SK-N-MC (cell line): ENCODE measurements around the gene FHIT.

Source experiments
- EZH2 ChIP-seq: fragments of 200-600 bp; sonication (generic); IDR thresholded peaks from one replicate; pipeline ENCODE4 v1.6.1; 2017; ENCODE audit warnings: antibody characterized with exemption
- POLR2AphosphoS5 ChIP-seq: IDR thresholded peaks from 2 replicates; pipeline ENCODE4 v1.6.1; 2012; ENCODE audit warnings: mild to moderate bottlenecking, low read depth, low read length, borderline replicate concordance

DNA sequence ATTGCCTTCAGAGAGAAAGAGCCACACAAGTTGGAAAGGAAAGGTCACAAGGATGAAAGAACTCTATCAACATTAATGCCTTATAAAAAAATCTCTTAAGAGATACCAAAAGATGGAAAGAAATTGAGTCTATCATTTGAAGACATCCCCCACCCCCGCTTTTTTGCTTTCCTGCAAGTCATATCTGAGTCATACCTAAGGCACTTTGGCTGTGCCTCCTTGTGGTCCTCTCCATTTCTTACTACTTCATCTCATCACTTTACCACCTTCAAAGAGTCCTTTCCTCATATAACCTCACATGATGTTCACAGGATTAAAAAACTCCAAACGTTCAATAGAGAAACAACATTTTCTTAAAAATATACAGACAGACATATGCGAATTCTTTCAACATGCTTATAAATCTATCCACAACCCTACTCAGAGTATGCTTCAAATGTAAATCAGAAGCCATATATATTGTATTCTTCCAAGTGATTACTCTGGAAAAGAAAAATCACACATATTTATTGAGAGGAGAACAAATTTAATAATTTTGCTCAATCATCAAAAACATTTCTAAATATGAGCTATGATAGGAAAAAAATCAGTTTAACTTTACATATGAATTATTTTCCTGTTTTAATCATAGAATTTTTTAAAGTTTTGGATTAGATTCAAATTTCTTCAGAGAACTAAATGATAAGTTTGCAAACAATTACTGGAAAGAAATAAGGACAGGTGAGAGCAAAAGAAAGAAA lies 1197.6 kb downstream of the FHIT start:
- TF ChIP-seq EZH2: no peak
- no peak for TF ChIP-seq POLR2AphosphoS5
